ENCODE data around the gene RNASEH2C. TPM values are rescaled to one million over a fixed set of nuclear protein-coding genes. Genes with fewer than 3 reads are reported as not detected.
"Not testable (repeated sequence)": the region's sequence is repeated elsewhere in the genome, so short reads cannot be mapped to it uniquely, and the experiment has no call there.

Gene RNASEH2C
- total and polyA plus RNA-seq, 4 donors = 21.8 to 97.7 (median 75.4) TPM

- Histone ChIP-seq H3K27me3 (ENCODE audit: control insufficient read depth in 3 of 3, insufficient read depth in 3 of 3, low read length in 2 of 3) (peaks cover 0 to 2% (median 0%) of the 10 kb centered on the region in 3 donors), H3K27ac (ENCODE audit: low read depth in 1 of 2, low read length in 1 of 2) (no peak overlapping the region), H3K4me1 (ENCODE audit: control insufficient read depth in 5 of 5, insufficient read depth in 5 of 5, low read length in 5 of 5) (no peaks in the 10 kb centered on the region), H3K36me3 (ENCODE audit: control insufficient read depth in 4 of 4, insufficient read depth in 4 of 4, low read length in 4 of 4) (no peaks in the 10 kb centered on the region), H3K9ac (ENCODE audit: insufficient read depth in 1 of 2, low read length in 2 of 2) (no peak overlapping the region), H3K4me3 (no peak overlapping the region), H3K9me3 (ENCODE audit: control insufficient read depth in 4 of 4, insufficient read depth in 3 of 4, low read length in 3 of 4) (no peaks in the 10 kb centered on the region)
- ATAC-seq (ENCODE audit: insufficient read depth, low FRiP score) = no peak
- peak in 1 of 3 donors; percentile 11 for DNase-seq
- 15 to 35% methylated on average over 7 of the region's 7 CpGs for WGBS, 2 donors
- no peak for TF ChIP-seq CTCF (IDR thresholded peaks at IDR 0.05; ENCODE audit: control extremely low read depth, extremely low read depth)
Measured at GRCh38 chr11:65766535-65766934, 45.9 kb upstream of the RNASEH2C start.

- no peak for TF ChIP-seq CTCF (IDR thresholded peaks at IDR 0.05; ENCODE audit: control extremely low read depth, extremely low read depth)
- no peak overlapping the region for H3K27ac ChIP-seq (ENCODE audit: low read depth in 1 of 2, low read length in 1 of 2)
- peaks cover 0 to 2% (median 2%) of the 10 kb centered on the region in 3 donors for H3K27me3 ChIP-seq (ENCODE audit: control insufficient read depth in 3 of 3, insufficient read depth in 3 of 3, low read length in 2 of 3)
- no peak overlapping the region for H3K4me3 ChIP-seq
- no peaks in the 10 kb centered on the region for H3K36me3 ChIP-seq (ENCODE audit: control insufficient read depth in 4 of 4, insufficient read depth in 4 of 4, low read length in 4 of 4)
- DNase-seq = peak in 1 of 3 donors; percentile 52
- no peak overlapping the region for H3K9ac ChIP-seq (ENCODE audit: insufficient read depth in 1 of 2, low read length in 2 of 2)
- ATAC-seq (ENCODE audit: insufficient read depth, low FRiP score) = no peak
- H3K4me1 ChIP-seq (ENCODE audit: control insufficient read depth in 5 of 5, insufficient read depth in 5 of 5, low read length in 5 of 5) = no peaks in the 10 kb centered on the region
- no peaks in the 10 kb centered on the region for H3K9me3 ChIP-seq (ENCODE audit: control insufficient read depth in 4 of 4, insufficient read depth in 3 of 4, low read length in 3 of 4)
- WGBS, 2 donors = 66 to 81% methylated on average over 5 of the region's 5 CpGs
Measured at GRCh38 chr11:65764434-65764833, 43.8 kb upstream of the RNASEH2C start.

GRCh38 chr11:65762816-65763215 is 42.2 kb upstream of the RNASEH2C start:
- 92 to 95% methylated on average over 15 to 29 of the region's 29 CpGs for WGBS, 2 donors
- ATAC-seq (ENCODE audit: insufficient read depth, low FRiP score); H3K36me3 ChIP-seq (ENCODE audit: control insufficient read depth in 4 of 4, insufficient read depth in 4 of 4, low read length in 4 of 4); DNase-seq; H3K4me1 ChIP-seq (ENCODE audit: control insufficient read depth in 5 of 5, insufficient read depth in 5 of 5, low read length in 5 of 5); H3K4me3 ChIP-seq; H3K9ac ChIP-seq (ENCODE audit: insufficient read depth in 1 of 2, low read length in 2 of 2); H3K27me3 ChIP-seq (ENCODE audit: control insufficient read depth in 3 of 3, insufficient read depth in 3 of 3, low read length in 2 of 3); H3K27ac ChIP-seq (ENCODE audit: low read depth in 1 of 2, low read length in 1 of 2); H3K9me3 ChIP-seq (ENCODE audit: control insufficient read depth in 4 of 4, insufficient read depth in 3 of 4, low read length in 3 of 4): not testable (repeated sequence)

GRCh38 chr11:65762169-65762568 is 41.6 kb upstream of the RNASEH2C start:
- not testable (repeated sequence) for H3K36me3 ChIP-seq (ENCODE audit: control insufficient read depth in 4 of 4, insufficient read depth in 4 of 4, low read length in 4 of 4); H3K4me1 ChIP-seq (ENCODE audit: control insufficient read depth in 5 of 5, insufficient read depth in 5 of 5, low read length in 5 of 5); H3K9ac ChIP-seq (ENCODE audit: insufficient read depth in 1 of 2, low read length in 2 of 2); H3K27ac ChIP-seq (ENCODE audit: low read depth in 1 of 2, low read length in 1 of 2); ATAC-seq (ENCODE audit: insufficient read depth, low FRiP score); H3K9me3 ChIP-seq (ENCODE audit: control insufficient read depth in 4 of 4, insufficient read depth in 3 of 4, low read length in 3 of 4); DNase-seq; H3K27me3 ChIP-seq (ENCODE audit: control insufficient read depth in 3 of 3, insufficient read depth in 3 of 3, low read length in 2 of 3); H3K4me3 ChIP-seq
- 72 to 76% methylated on average over 5 of the region's 5 CpGs for WGBS, 2 donors

- DNase-seq = no peak
- Histone ChIP-seq H3K4me3 (no peak overlapping the region), H3K27me3 (ENCODE audit: control insufficient read depth in 3 of 3, insufficient read depth in 3 of 3, low read length in 2 of 3) (peaks cover 0 to 8% (median 4%) of the 10 kb centered on the region in 3 donors), H3K9me3 (ENCODE audit: control insufficient read depth in 4 of 4, insufficient read depth in 3 of 4, low read length in 3 of 4) (no peaks in the 10 kb centered on the region), H3K4me1 (ENCODE audit: control insufficient read depth in 5 of 5, insufficient read depth in 5 of 5, low read length in 5 of 5) (no peaks in the 10 kb centered on the region), H3K36me3 (ENCODE audit: control insufficient read depth in 4 of 4, insufficient read depth in 4 of 4, low read length in 4 of 4) (no peaks in the 10 kb centered on the region), H3K9ac (ENCODE audit: insufficient read depth in 1 of 2, low read length in 2 of 2) (no peak overlapping the region), H3K27ac (ENCODE audit: low read depth in 1 of 2, low read length in 1 of 2) (no peak overlapping the region)
- no peak for ATAC-seq (ENCODE audit: insufficient read depth, low FRiP score)
- no peak for TF ChIP-seq CTCF (IDR thresholded peaks at IDR 0.05; ENCODE audit: control extremely low read depth, extremely low read depth)
- WGBS, 2 donors = 92 to 96% methylated on average over 17 of the region's 17 CpGs
Measured at GRCh38 chr11:65745049-65745448, 24.5 kb upstream of the RNASEH2C start.
